Measurements from ENCODE around the gene ECE1.

- no peak for TF ChIP-seq EZH2phosphoT487 (IDR thresholded peaks at IDR 0.05; ENCODE audit: insufficient read depth, low read depth)
- no peak for TF ChIP-seq EZH2 (IDR thresholded peaks at IDR 0.05; ENCODE audit: insufficient read depth, poor library complexity, severe bottlenecking)
Observed at GRCh38 chr1:21201650-21202049, 88.6 kb downstream of the ECE1 start.
